Omental fat pad (tissue), 4 donors: ENCODE measurements around the gene GLB1L. TPM values are rescaled to one million over a fixed set of nuclear protein-coding genes. Genes with fewer than 3 reads are reported as not detected.
"Not testable (repeated sequence)": the region's sequence is repeated elsewhere in the genome, so short reads cannot be mapped to it uniquely, and the experiment has no call there.

Experiments
- ATAC-seq: fragments of 150-250 bp; one replicate; pipeline ENCODE4 v1.9.1; 2016; ENCODE audit warnings: mild to moderate bottlenecking, moderate library complexity; ENCODE audit not compliant: low FRiP score
- DNase-seq: peaks from one replicate; pipeline ENCODE4 v3.0.0-alpha.2; 2019; ENCODE audit warnings: low spot score
- small RNA-seq: library from RNA; depleted of rRNA; stranded (forward); fragments of <200 nt; gene quantifications from one replicate; pipeline ENCODE3, GENCODE V24; 2016
- total RNA-seq, 4 donors: library from RNA; depleted of rRNA; stranded (reverse); fragments of >200 nt; gene quantifications; one replicate each; pipeline ENCODE4 v1.1.0, GENCODE V29; 2016
- TF ChIP-seq, protein P1 (sequence below), 3 donors: fragments of 450-650 bp; IDR thresholded peaks; one replicate each; pipeline ENCODE4 v1.5.1; 2016 to 2017; ENCODE audit warnings: antibody characterized with exemption in 3 of 3, mild to moderate bottlenecking in 3 of 3, moderate library complexity in 2 of 3

The GLB1L gene
- total RNA-seq, 4 donors from 2014 or later = 9.0 to 21.9 (median 12.3) TPM

DNA sequence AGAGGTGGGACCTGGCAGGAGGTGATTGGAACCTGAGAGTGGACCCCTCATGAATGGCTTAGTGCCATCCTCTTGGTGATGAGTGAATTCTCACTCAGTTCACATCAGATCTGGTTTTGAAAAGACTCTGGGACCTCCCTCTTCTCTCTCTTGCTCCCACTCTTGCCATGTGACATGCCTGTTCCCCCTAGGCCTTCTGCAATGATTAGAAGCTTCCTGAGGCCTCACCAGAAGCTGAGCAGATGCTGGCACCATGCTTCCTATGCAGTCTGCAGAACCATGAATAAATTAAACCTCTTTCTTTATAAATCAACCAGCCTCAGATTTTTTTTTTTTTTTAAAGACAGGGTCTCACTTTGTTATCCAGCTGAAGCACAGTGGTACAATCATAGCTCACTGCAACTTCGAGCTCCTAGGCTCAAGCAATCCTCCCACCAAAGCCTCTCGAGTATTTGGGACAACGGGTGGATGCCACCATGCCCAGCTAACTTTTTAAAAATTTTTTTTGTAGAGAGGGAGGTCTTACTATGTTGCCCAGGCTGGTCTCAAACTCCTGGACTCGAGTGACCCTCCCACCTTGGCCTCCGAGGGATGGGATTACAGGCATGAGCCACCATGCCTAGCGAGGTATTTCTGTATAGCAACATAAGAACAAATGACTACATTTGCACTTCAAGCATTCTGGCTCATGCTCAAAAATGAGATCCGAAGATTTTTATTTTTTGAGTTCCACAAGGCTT, 40.6 kb downstream of the GLB1L start:
- no peak for ATAC-seq
- TF ChIP-seq, protein P1, sequence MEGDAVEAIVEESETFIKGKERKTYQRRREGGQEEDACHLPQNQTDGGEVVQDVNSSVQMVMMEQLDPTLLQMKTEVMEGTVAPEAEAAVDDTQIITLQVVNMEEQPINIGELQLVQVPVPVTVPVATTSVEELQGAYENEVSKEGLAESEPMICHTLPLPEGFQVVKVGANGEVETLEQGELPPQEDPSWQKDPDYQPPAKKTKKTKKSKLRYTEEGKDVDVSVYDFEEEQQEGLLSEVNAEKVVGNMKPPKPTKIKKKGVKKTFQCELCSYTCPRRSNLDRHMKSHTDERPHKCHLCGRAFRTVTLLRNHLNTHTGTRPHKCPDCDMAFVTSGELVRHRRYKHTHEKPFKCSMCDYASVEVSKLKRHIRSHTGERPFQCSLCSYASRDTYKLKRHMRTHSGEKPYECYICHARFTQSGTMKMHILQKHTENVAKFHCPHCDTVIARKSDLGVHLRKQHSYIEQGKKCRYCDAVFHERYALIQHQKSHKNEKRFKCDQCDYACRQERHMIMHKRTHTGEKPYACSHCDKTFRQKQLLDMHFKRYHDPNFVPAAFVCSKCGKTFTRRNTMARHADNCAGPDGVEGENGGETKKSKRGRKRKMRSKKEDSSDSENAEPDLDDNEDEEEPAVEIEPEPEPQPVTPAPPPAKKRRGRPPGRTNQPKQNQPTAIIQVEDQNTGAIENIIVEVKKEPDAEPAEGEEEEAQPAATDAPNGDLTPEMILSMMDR (IDR thresholded peaks at IDR 0.05) = no peak
- DNase-seq = no peak

DNA sequence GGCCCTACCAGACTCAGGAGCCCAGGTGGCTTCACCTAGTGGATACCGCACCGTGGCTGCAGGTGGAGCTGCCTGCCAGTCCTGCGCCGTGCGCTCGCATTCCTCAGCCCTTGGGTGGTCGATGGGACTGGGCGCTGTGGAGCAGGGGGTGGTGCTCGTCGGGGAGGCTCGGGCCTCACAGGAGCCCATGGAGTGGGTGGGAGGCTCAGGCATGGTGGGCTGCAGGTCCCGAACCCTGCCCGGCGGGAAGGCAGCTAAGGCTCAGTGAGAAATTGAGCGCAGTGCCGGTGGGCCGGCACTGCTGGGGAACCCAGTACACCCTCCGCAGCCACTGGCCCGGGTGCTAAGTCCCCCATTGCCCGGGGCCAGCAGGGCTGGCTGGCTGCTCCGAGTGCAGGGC, 43.9 kb downstream of the GLB1L start:
- DNase-seq, ATAC-seq: not testable (repeated sequence)

DNA sequence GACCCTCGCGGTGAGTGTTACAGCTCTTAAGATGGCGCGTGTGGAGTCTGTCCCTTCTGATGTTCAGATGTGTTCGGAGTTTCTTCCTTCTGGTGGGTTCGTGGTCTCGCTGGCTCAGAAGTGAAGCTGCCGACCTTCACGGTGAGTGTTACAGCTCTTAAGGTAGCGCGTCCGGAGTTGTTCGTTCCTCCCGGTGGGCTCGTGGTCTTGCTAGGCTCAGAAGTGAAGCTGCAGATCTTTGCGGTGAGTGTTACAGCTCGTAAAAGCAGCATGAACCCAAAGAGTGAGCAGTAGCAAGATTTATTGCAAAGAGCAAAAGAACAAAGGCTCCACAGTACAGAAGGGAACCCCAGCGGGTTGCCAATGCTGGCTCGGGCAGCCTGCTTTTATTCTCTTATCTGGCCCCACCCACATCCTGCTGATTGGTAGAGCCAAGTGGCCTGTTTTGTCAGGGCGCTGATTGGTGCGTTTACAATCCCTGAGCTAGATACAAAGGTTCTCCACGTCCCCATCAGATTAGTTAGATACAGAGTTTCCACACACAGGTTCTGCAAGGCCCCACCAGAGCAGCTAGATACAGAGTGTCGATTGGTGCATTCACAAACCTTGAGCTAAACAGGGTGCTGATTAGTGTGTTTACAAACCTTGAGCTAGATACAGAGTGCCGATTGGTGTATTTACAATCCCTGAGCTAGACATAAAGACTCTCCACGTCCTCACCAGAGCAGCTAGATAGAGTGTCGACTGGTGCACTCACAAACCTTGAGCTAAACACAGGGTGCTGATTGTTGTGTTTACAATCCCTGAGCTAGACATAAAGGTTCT, 44.5 kb downstream of the GLB1L start:
- not testable (repeated sequence) for DNase-seq

DNA sequence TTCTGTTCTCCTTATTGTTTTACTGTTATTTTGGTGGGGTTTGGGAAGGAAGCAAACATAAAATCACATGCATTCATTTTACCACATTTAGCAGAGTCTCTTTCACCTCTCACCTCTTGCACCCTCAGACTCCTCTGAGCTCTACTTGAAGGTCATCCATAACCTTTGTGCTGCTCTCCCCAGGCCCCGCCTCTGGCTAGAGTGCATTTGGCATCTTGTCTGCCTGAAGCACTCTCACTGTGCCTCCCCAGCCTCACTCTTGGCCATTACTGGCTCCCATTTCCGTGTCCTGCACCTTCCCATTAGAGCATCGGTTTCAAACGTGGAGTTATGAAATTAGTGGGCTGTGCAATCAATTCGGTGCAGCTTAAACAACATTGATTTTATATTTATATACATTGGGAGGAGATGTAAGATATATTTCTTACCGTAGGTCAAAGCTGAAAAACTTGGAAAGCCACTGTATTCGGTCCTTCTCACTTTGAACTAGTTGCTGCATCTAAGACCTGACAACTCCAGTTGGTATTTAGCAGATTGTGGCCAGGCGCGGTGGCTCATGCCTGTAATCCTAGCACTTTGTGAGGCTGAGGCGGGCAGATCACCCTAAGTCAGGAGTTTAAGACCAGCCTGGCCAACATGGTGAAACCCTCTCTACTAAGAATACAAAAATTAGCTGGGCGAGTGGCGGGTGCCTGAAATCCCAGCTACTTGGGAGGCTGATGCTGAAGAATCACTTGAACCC, 45.6 kb downstream of the GLB1L start:
- DNase-seq (no peak), ATAC-seq (no peak)
- TF ChIP-seq, protein P1 (IDR thresholded peaks at IDR 0.05) = no peak

More for the DNA sequence above, 44.5 kb downstream of the GLB1L start:
- ATAC-seq = not testable (repeated sequence)

DNA sequence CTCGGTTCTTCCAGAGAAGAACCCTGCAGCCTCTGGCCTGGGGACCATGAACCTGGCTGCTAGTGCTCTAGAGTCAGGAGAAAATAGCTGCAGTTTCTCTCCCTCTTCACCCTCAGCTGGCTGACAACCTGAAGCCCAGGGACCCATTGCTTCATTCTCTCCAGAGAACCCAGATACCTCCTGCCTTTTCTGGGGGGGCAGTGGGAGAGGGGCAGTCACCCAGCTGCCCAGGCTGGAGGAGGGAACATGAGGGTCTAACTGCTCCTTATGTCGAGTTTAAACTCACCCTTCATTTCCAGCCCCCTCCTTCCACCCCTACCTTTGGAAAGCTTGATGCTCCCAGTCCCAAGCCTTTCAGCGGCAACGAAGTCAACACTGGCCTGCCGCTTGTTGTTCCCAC, 46.3 kb downstream of the GLB1L start:
- no peak for ATAC-seq
- TF ChIP-seq, protein P1 (IDR thresholded peaks at IDR 0.05) = no peak
- no peak for DNase-seq

DNA sequence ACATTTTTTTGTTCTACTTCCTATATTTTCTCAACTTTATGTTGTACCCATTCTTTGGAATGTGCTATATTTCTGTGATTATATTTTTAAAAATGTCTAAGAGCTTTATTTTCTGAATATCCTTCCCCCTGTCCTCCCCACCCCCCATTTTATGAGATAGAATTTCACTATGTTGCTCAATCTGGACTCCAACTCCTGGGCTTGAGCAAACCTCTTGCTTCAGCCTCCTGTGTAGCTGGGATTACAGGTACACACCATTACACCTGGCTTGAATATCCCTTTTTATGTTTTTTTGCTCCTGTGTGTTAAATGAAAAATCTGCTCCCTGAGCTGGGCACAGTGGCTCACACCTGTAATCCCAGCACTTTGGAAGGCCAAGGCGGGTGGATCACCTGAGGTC, 47.9 kb downstream of the GLB1L start:
- TF ChIP-seq, protein P1 (IDR thresholded peaks at IDR 0.05) = no peak
- ATAC-seq = no peak
- no peak for DNase-seq

DNA sequence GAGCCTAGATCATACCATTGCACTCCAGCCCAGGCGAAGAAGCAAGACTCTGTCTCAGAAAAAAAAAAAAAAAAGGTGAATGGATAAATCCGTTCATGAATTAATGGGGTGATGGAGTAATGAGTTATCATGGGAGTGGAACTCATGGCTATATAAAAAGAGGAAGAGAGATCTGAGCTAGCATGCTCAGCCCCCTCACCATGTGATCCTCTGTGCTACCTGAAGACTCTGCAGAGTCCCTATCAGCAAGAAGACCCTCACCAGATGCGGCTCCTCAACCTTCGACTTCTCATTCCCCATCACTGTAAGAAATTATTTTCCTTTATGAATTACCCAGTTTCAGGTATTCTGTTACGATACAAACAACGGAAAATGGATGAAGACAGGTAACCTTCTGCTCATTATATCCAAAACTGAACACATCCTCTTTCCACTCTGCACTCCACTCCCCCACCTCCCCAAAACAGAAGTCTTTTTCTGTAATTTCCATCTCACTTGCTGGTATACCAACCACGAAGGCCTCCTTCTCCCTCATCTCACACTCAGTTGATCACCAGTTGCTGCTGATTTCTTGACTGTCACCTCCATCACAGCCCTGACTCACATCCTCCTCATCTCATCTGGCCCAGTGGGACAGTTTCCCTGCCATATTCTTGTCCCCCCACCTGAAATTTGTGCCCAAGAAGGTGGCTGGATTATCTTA, 58.3 kb downstream of the GLB1L start:
- TF ChIP-seq, protein P1 (IDR thresholded peaks at IDR 0.05) = no peak
- no peak for DNase-seq
- no peak for ATAC-seq

Small RNAs within 50 kb of the gene (small RNA-seq; reads per million reads assigned to genes)
- not detected for gene MIR153-1

Other genes starting within 250 kb of the GLB1L start
- under 1 TPM in 1 of 4 donors, not detected in 3; 0.19 TPM for gene CFAP65, start 203.9 kb downstream of the GLB1L start, total RNA-seq
- under 1 TPM in 1 of 4 donors, not detected in 3; 0.48 TPM for gene IHH, start 184.5 kb downstream of the GLB1L start, total RNA-seq
- 10 to 100 TPM; 13.8 to 23.2 (median 17.5) TPM for gene NHEJ1, start 84.6 kb downstream of the GLB1L start, total RNA-seq
- gene SLC23A3, start 75.4 kb downstream of the GLB1L start, total RNA-seq = 1 to 10 TPM; 1.0 to 2.7 (median 1.2) TPM
- 10 to 100 TPM; 37.0 to 77.2 (median 43.0) TPM for gene CNPPD1, start 68.5 kb downstream of the GLB1L start, total RNA-seq
- 10 to 100 TPM; 48.5 to 73.9 (median 57.7) TPM for gene RETREG2, start 67.2 kb downstream of the GLB1L start, total RNA-seq
- 10 to 100 TPM; 25.1 to 57.1 (median 40.1) TPM for gene ZFAND2B, start 38.7 kb downstream of the GLB1L start, total RNA-seq
- 10 to 100 TPM; 24.1 to 35.6 (median 28.8) TPM for gene ABCB6, start 26.5 kb downstream of the GLB1L start, total RNA-seq
- 10 to 100 TPM; 24.4 to 52.2 (median 38.6) TPM for gene ATG9A, start 15.8 kb downstream of the GLB1L start, total RNA-seq
- gene ANKZF1, start 15.6 kb downstream of the GLB1L start, total RNA-seq = 10 to 100 TPM; 13.5 to 77.4 (median 22.7) TPM
- gene STK16, start within 50 bp of the GLB1L start, total RNA-seq = 10 to 100 TPM in 3 of 4 donors, 1 to 10 TPM in 1; 9.8 to 18.9 (median 12.5) TPM
- not detected for gene TUBA4B, start 7.8 kb upstream of the GLB1L start, total RNA-seq
- 10 to 100 TPM; 26.9 to 74.0 (median 50.3) TPM for gene TUBA4A, start 8.5 kb upstream of the GLB1L start, total RNA-seq
- 10 to 100 TPM; 27.5 to 56.6 (median 46.8) TPM for gene DNAJB2, start 33.9 kb upstream of the GLB1L start, total RNA-seq
- gene PTPRN, start 64.0 kb upstream of the GLB1L start, total RNA-seq = 1 to 10 TPM in 1 of 4 donors, under 1 TPM in 1, not detected in 2; 0.12 to 1.0 TPM
- not detected for gene RESP18, start 87.3 kb upstream of the GLB1L start, total RNA-seq
- gene DNPEP, start 142.5 kb upstream of the GLB1L start, total RNA-seq = 10 to 100 TPM; 58.4 to 97.4 (median 85.7) TPM
- gene DES, start 172.9 kb upstream of the GLB1L start, total RNA-seq = 100 to 1,000 TPM in 3 of 4 donors, 10 to 100 TPM in 1; 39.4 to 292 (median 182) TPM
- gene SPEG, start 189.4 kb upstream of the GLB1L start, total RNA-seq = 10 to 100 TPM; 12.4 to 28.9 (median 17.7) TPM